Heart left ventricle (tissue), 16 donors: ENCODE measurements around the gene PCK2. TPM values are rescaled to one million over a fixed set of nuclear protein-coding genes. Genes with fewer than 3 reads are reported as not detected.

Experiments
- ATAC-seq, 4 donors: fragments of 200-7000 bp; cut with Tn5 transposase; one replicate each; pipeline ENCODE4 v1.9.1; 2020 to 2022; ENCODE audit warnings: moderate library complexity in 4 of 4, mild to moderate bottlenecking in 3 of 4, moderate number of reproducible peaks in 1 of 4
- DNase-seq, 5 donors: peaks; one replicate each; pipeline ENCODE4 v3.0.0-alpha.2; 2020
- H3K27ac ChIP-seq, 12 donors: fragments of 200-600 bp; sonication (generic) in 4 of 12; one replicate each; pipeline versions ENCODE4 v1.5.0 to v1.8.0; 2016 to 2022; ENCODE audit warnings: mild to moderate bottlenecking in 2 of 12
- H3K27me3 ChIP-seq, 9 donors: fragments of 200-600 bp; sonication (generic) in 2 of 9; one replicate each; pipeline versions ENCODE4 v1.5.1 to v1.8.0; 2016 to 2022; ENCODE audit warnings: mild to moderate bottlenecking in 3 of 9
- H3K36me3 ChIP-seq, 9 donors: fragments of 200-600 bp; sonication (generic) in 2 of 9; one replicate each; pipeline versions ENCODE4 v1.5.0 to v1.8.0; 2018 to 2022; ENCODE audit warnings: mild to moderate bottlenecking in 2 of 9
- H3K4me1 ChIP-seq, 12 donors: fragments of 200-600 bp; sonication (generic) in 4 of 12; one replicate each; pipeline versions ENCODE4 v1.5.0 to v1.8.0; 2016 to 2022; ENCODE audit warnings: mild to moderate bottlenecking in 3 of 12
- H3K4me3 ChIP-seq, 12 donors: fragments of 200-600 bp; sonication (generic) in 4 of 12; one replicate each; pipeline versions ENCODE4 v1.5.0 to v1.8.0; 2017 to 2022; ENCODE audit warnings: mild to moderate bottlenecking in 9 of 12, moderate library complexity in 4 of 12
- H3K9me3 ChIP-seq, 12 donors: fragments of 200-600 bp; sonication (generic) in 4 of 12; one replicate each; pipeline versions ENCODE4 v1.5.0 to v1.8.0; 2016 to 2022; ENCODE audit warnings: mild to moderate bottlenecking in 1 of 12
- CTCF ChIP-seq, 12 donors: fragments of 200-600 bp; sonication (generic) in 4 of 12; IDR thresholded peaks; one replicate each; pipeline versions ENCODE4 v1.5.0 to v1.8.0; 2018 to 2022; ENCODE audit warnings: antibody characterized with exemption in 12 of 12, mild to moderate bottlenecking in 5 of 12
- POLR2A ChIP-seq, 2 donors: fragments of 450-650 bp; IDR thresholded peaks; one replicate each; pipeline ENCODE4 v1.6.1; 2017; ENCODE audit warnings: antibody characterized with exemption in 2 of 2, mild to moderate bottlenecking in 2 of 2, moderate library complexity in 2 of 2
- WGBS, 4 donors: extraction: QIAGEN DNeasy Blood & Tissue Kit in 2 of 4; methylation state at CpG; one replicate each; pipeline versions ENCODE4 v1.1.5 to v1.1.7; 2013 to 2018; 5-methylcytosine and 5-hydroxymethylcytosine counted together
- intact Hi-C, 10 donors: fragments of 100-400 bp; cut with DNase I; formaldehyde crosslinking; loops; one replicate each; pipeline versions ENCODE4 v1.11.1 to v1.14.2; 2022
- polyA plus RNA-seq, 2 donors: library from polyadenylated mRNA; stranded (reverse); fragments of 200-250 nt; gene quantifications; one replicate each; pipeline ENCODE4 v1.2.3, GENCODE V29; 2013
- total RNA-seq, 9 donors: library from RNA; depleted of rRNA in 2 of 9; stranded (reverse); fragments of >200 nt in 2 of 9; fragmentation: NEBNext Ultra II Directional in 3 of 9; extraction: Animal tissue kit (Norgen Biotek cat#: 25700) in 3 of 9; gene quantifications; one replicate each; pipeline versions ENCODE4 v1.1.0 to v1.2.4, GENCODE V29; 2016 to 2023
- donor health status: ischemic (EF 13 %, LVEDD 7.1; RV severe dilation, severe dysfunction).
- donor health status: healthy with polysubstance abuse.
- donor health status: DM: no; HTN: yes; CAD: no.
- donor health status: DM: no; HTN: no; CAD: no.
- donor health status: ischemic (EF 25% LVEDD 6.9; RV normal size, moderate dysfunction).
- donor health status: ischemic (EF 25% LVEDD 5.7; RV mildly dilated, moderate dysfunction).
- donor health status: healthy.
- donor health status: DM: yes; HTN: yes; CAD: no.
- donor health status: ischemic (EF 35%, LVEDD 5.7; RV mildly dilated, moderate dysfunction).
- donor health status: nonischemic (EF 11% LVEDD 7.7; RV severe dilation, severe dysfunction).
- donor health status: DM: yes; HTN: yes; CAD: no.
- donor health status: PGD.
- donor health status: ischemic (EF 29% LVEDD 5.4; RV normal size, mild dysfunction).
- donor health status: nonischemic (EF 23%, LVEDD 6.1; RV moderate dilation, normal function).

Gene PCK2
- total and polyA plus RNA-seq, 11 donors: 1.5 to 14.6 (median 3.9) TPM

- 91 to 100% (median 93%) methylated on average over 1 of the region's 1 CpG for WGBS, 4 donors
Measured at GRCh38 chr14:24144451-24144850, 50.3 kb downstream of the PCK2 start.

GRCh38 chr14:24145219-24145618 is 51.1 kb downstream of the PCK2 start:
- Histone ChIP-seq H3K27me3 (no peaks in the 10 kb centered on the region), H3K36me3 (peaks cover 0 to 43% (median 26%) of the 10 kb centered on the region in 9 donors), H3K4me3 (peak overlapping the region in 5 of 12 donors; percentile 79 to 94 (median 83)), H3K4me1 (peaks cover 6 to 67% (median 33%) of the 10 kb centered on the region in 12 donors), H3K9me3 (no peaks in the 10 kb centered on the region), H3K27ac (peak overlapping the region in 7 of 12 donors; percentile 92 to 97 (median 96))
- DNase-seq (peak in 1 of 5 donors; percentile 26), ATAC-seq (no peak)
- intact Hi-C loops: loop anchor here in 1 of 10 donors (5.0 kb wide), 1 partner anchor 33 kb away; the partner anchor contains the start of genes DCAF11 and NRL
- TF ChIP-seq POLR2A (IDR thresholded peaks at IDR 0.05) (no peak), CTCF (IDR thresholded peaks at IDR 0.05) (no peak)
- WGBS, 4 donors: 94 to 97% (median 96%) methylated on average over 2 of the region's 2 CpGs

More at GRCh38 chr14:24144451-24144850, 50.3 kb downstream of the PCK2 start:
- peak overlapping the region in 2 of 12 donors; percentile 12 to 15 for H3K27ac ChIP-seq
- DNase-seq (no peak), ATAC-seq (no peak)
- no peaks in the 10 kb centered on the region for H3K27me3 ChIP-seq
- H3K4me3 ChIP-seq: peak overlapping the region in 1 of 12 donors; percentile 10
- peaks cover 0 to 41% (median 22%) of the 10 kb centered on the region in 9 donors for H3K36me3 ChIP-seq
- intact Hi-C loops: loop anchor here in 2 of 10 donors (5.0 kb wide), 2 partner anchors 37 to 88 kb away; partner anchors contain the start of genes GMPR2 (in 1 of the 2) and NEDD8 (in 1 of the 2)
- peaks cover 9 to 74% (median 40%) of the 10 kb centered on the region in 12 donors for H3K4me1 ChIP-seq
- H3K9me3 ChIP-seq: no peaks in the 10 kb centered on the region
- TF ChIP-seq POLR2A (IDR thresholded peaks at IDR 0.05) (no peak), CTCF (IDR thresholded peaks at IDR 0.05) (no peak)

GRCh38 chr14:24145690-24146452 is 51.8 kb downstream of the PCK2 start:
- DNase-seq: no peak
- Histone ChIP-seq H3K27ac (peak overlapping the region; percentile 49 to 97 (median 94)), H3K4me3 (peak overlapping the region; percentile 57 to 94 (median 84)), H3K36me3 (peaks cover 0 to 50% (median 32%) of the 10 kb centered on the region in 9 donors), H3K27me3 (no peaks in the 10 kb centered on the region), H3K9me3 (no peaks in the 10 kb centered on the region), H3K4me1 (peaks cover 6 to 60% (median 29%) of the 10 kb centered on the region in 12 donors)
- ATAC-seq: no peak
- intact Hi-C loops: loop anchor here in 2 of 10 donors (1.0 to 5.0 kb wide), 2 partner anchors 32 to 34 kb away; partner anchors contain the start of genes DCAF11 (in 2 of the 2) and NRL (in 2 of the 2)
- TF ChIP-seq CTCF (IDR thresholded peaks at IDR 0.05): no peak
- WGBS, 4 donors: 12 to 22% (median 14%) methylated on average over 7 to 9 of the region's 9 CpGs

- Histone ChIP-seq H3K4me3 (peak within 1 kb of the TSS; percentile 57 to 94 (median 84)), H3K27ac (peak within 1 kb of the TSS; percentile 49 to 97 (median 94)), H3K36me3 (peaks cover 0 to 56% (median 39%) of the 10 kb centered on the region in 9 donors), H3K4me1 (peaks cover 6 to 57% (median 29%) of the 10 kb centered on the region in 12 donors), H3K27me3 (no peaks in the 10 kb centered on the region), H3K9me3 (no peaks in the 10 kb centered on the region)
- intact Hi-C loops: loop anchor here in 2 of 10 donors (1.0 to 5.0 kb wide), 2 partner anchors 32 to 34 kb away; partner anchors contain the start of genes DCAF11 (in 2 of the 2) and NRL (in 2 of the 2)
- WGBS, 4 donors: 0 to 1% (median 0%) methylated on average over 24 to 25 of the region's 25 CpGs
- ATAC-seq: peak; percentile 84 to 91 (median 88)
- DNase-seq: peak; percentile 95 to 99 (median 96)
- TF ChIP-seq CTCF (IDR thresholded peaks at IDR 0.05) (peak in 2 of 12 donors; percentile 5 to 9), POLR2A (IDR thresholded peaks at IDR 0.05) (peak in 1 of 2 donors; percentile 49)
Measured at GRCh38 chr14:24146453-24146977, 52.4 kb downstream of the PCK2 start, which contains the start of gene PSME2. Gene PSME2, minus strand, starts transcription at chr14:24146610. Its CDS starts 29 bp downstream, at chr14:24146581.
